ENCODE results near the gene OR2M7. TPM values are rescaled to one million over a fixed set of nuclear protein-coding genes. Genes with fewer than 3 reads are reported as not detected.

Gene OR2M7
- total and polyA plus RNA-seq, 10 of the 15 experiments (the other 5 are each of a cell fraction or from before 2014, with no cell fraction given) = not detected

GRCh38 chr1:248303324-248303723 lies 21.0 kb downstream of the OR2M7 start, which contains the start of gene OR2T12:
OR2T12 (minus strand) TSS chr1:248303424; CDS start chr1:248295578, 7,846 bp downstream.
- CTCF ChIA-PET = no interaction called here
- BruUV-seq (replicated peaks) = no TSS peak
- DNase-seq (ENCODE audit: low read depth, low spot score) = no peak

More at GRCh38 chr1:248303324-248303723, 21.0 kb downstream of the OR2M7 start, which contains the start of gene OR2T12:
- ATAC-seq = no peak
- no peak for FAIRE-seq
- H3K4me1 ChIP-seq (ENCODE audit: control insufficient read depth, insufficient read depth, low read length) = no peaks in the 10 kb centered on the region
- H3K9ac ChIP-seq (ENCODE audit: control insufficient read depth, insufficient read depth, low read length) = no peak within 1 kb of the TSS
- ChIA-PET SMC1A (ENCODE audit: uncharacterized antibody, unreplicated experiment) (interaction anchor here (0.9 kb wide), 1 partner anchor 13 kb away, joined by 3 read pairs; no protein-coding TSS in a partner anchor), RAD21 (ENCODE audit: unreplicated experiment) (no interaction called here), POLR2A (no interaction called here)
- in situ Hi-C loops (cut with MboI) = no loop called here
- H3K9me3 ChIP-seq (replicated peaks; ENCODE audit: control insufficient read depth, insufficient read depth, low read length) = no peaks in the 10 kb centered on the region
- intact Hi-C loops (cut with micrococcal nuclease; ENCODE audit: unreplicated experiment) = no loop called here
- no peak within 1 kb of the TSS for H3K27ac ChIP-seq (ENCODE audit: control insufficient read depth, insufficient read depth)
- no peak within 1 kb of the TSS for H3K4me2 ChIP-seq (ENCODE audit: control insufficient read depth, insufficient read depth)
- no peak within 1 kb of the TSS for H2AFZ ChIP-seq (ENCODE audit: control insufficient read depth, low read depth, low read length)
- 24% methylated on average over 1 of the region's 1 CpG for WGBS (ENCODE audit: insufficient coverage, insufficient replicate concordance, low lambda C conversion rate, missing lambda C conversion rate)
- no peaks in the 10 kb centered on the region for H3K79me2 ChIP-seq (ENCODE audit: control insufficient read depth, insufficient read depth, low read length)
- no peak within 1 kb of the TSS for H3K4me3 ChIP-seq
- no peaks in the 10 kb centered on the region for H4K20me1 ChIP-seq (ENCODE audit: control insufficient read depth, insufficient read depth)
- TF ChIP-seq GABPA (IDR thresholded peaks at IDR 0.05; ENCODE audit: low read depth) (no peak), CBX3 (IDR thresholded peaks at IDR 0.05; ENCODE audit: borderline replicate concordance, low read depth) (no peak), DPF2 (IDR thresholded peaks at IDR 0.05) (no peak), MTA3 (IDR thresholded peaks at IDR 0.05; ENCODE audit: borderline replicate concordance, low read length) (no peak), ZZZ3 (IDR thresholded peaks at IDR 0.05; ENCODE audit: control insufficient read depth, insufficient read length, low read depth) (no peak), SRF (IDR thresholded peaks at IDR 0.05; ENCODE audit: low read depth in 2 of 2, low read length in 2 of 2) (no peak), YBX1 (IDR thresholded peaks at IDR 0.05) (no peak), JUNB (IDR thresholded peaks at IDR 0.05) (no peak), ATF2 (IDR thresholded peaks at IDR 0.05; ENCODE audit: low read length) (no peak), STAT1 (conservative IDR thresholded peaks at IDR 0.05) (no peak), EZH2 (IDR thresholded peaks at IDR 0.05; ENCODE audit: borderline replicate concordance, control insufficient read depth, low read depth, low read length) (no peak), FOS (IDR thresholded peaks at IDR 0.05; ENCODE audit: borderline replicate concordance, extremely low read depth, insufficient read length) (no peak)
- no peaks in the 10 kb centered on the region for H3K27me3 ChIP-seq (replicated peaks in 1 of 2; ENCODE audit: control insufficient read depth in 2 of 2, insufficient read depth in 2 of 2, low read length in 1 of 2)
- H3K36me3 ChIP-seq (ENCODE audit: control insufficient read depth in 2 of 2, insufficient read depth in 2 of 2, low read length in 1 of 2) = no peaks in the 10 kb centered on the region
